GM23338 (cell line): ENCODE data around the gene NAA30.

Experiments used
- CREB1 ChIP-seq: fragments of 250-450 bp; sonication (Bioruptor Pico); IDR thresholded peaks from 2 replicates; pipeline ENCODE4 v1.5.0; 2020; ENCODE audit warnings: low read depth, mild to moderate bottlenecking, moderate library complexity
- EZH2 ChIP-seq: fragments of 200-600 bp; sonication (generic); IDR thresholded peaks from one replicate; pipeline ENCODE4 v1.8.0; 2017; ENCODE audit warnings: antibody characterized with exemption, mild to moderate bottlenecking, low read depth; ENCODE audit not compliant: unreplicated experiment
- EZH2phosphoT487 ChIP-seq: fragments of 200-600 bp; sonication (generic); IDR thresholded peaks from one replicate; pipeline ENCODE4 v1.8.1; 2018; ENCODE audit warnings: antibody characterized with exemption; ENCODE audit not compliant: unreplicated experiment
- JUNB ChIP-seq: IDR thresholded peaks from one replicate; pipeline ENCODE4 v1.6.1; 2016; ENCODE audit warnings: antibody characterized with exemption; ENCODE audit not compliant: unreplicated experiment
- POLR2AphosphoS5 ChIP-seq: IDR thresholded peaks from 2 replicates; pipeline ENCODE4 v1.6.1; 2016; ENCODE audit warnings: antibody characterized with exemption, low read depth
- STAT1 ChIP-seq: IDR thresholded peaks from one replicate; pipeline ENCODE4 v1.6.1; 2016; ENCODE audit warnings: antibody characterized with exemption; ENCODE audit not compliant: unreplicated experiment
- ZNF114 ChIP-seq: fragments of 250-450 bp; sonication (Bioruptor Pico); IDR thresholded peaks from 2 replicates; pipeline ENCODE4 v1.5.0; 2020; ENCODE audit warnings: mild to moderate bottlenecking, moderate library complexity
- ZNF331 ChIP-seq: fragments of 250-450 bp; sonication (Bioruptor Pico); IDR thresholded peaks from 2 replicates; pipeline ENCODE4 v1.5.0; 2020; ENCODE audit warnings: low read depth, mild to moderate bottlenecking, moderate library complexity
- TF ChIP-seq, protein P1 (sequence below): IDR thresholded peaks from one replicate; pipeline ENCODE4 v1.6.1; 2018; ENCODE audit warnings: antibody characterized with exemption; ENCODE audit not compliant: unreplicated experiment
- TF ChIP-seq, protein P2 (sequence below), 2 experiments: fragments of 200-600 bp in 1 of 2; sonication (generic) in 1 of 2; conservative IDR thresholded peaks; 2 replicates each; pipeline versions ENCODE4 v1.5.1 to v1.6.1; 2016 to 2017; ENCODE audit warnings: antibody characterized with exemption in 2 of 2, low read depth in 2 of 2, mild to moderate bottlenecking in 2 of 2, moderate library complexity in 1 of 2
- TF ChIP-seq, protein P3 (sequence below): IDR thresholded peaks from 2 replicates; pipeline ENCODE4 v1.6.1; 2016; ENCODE audit warnings: antibody characterized with exemption

DNA sequence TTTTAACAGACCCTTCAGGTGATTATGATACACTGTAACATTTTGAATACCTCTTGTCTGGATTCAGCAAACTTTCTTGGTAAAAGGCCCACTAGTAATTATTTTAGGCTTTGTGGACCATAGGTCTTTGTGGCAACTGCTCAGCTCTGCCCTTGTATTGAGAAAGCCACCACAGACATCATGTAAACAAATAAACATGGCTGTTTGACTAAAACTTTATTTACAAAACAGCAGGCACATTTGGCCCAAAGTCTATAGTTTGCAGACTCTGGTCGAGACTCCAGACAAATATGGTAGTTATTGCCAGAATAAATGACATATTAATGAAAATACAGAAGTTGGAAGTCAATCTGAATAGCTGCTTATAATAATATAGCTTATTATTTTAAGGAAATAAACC lies 18.2 kb downstream of the NAA30 start:
- TF ChIP-seq, protein P1, sequence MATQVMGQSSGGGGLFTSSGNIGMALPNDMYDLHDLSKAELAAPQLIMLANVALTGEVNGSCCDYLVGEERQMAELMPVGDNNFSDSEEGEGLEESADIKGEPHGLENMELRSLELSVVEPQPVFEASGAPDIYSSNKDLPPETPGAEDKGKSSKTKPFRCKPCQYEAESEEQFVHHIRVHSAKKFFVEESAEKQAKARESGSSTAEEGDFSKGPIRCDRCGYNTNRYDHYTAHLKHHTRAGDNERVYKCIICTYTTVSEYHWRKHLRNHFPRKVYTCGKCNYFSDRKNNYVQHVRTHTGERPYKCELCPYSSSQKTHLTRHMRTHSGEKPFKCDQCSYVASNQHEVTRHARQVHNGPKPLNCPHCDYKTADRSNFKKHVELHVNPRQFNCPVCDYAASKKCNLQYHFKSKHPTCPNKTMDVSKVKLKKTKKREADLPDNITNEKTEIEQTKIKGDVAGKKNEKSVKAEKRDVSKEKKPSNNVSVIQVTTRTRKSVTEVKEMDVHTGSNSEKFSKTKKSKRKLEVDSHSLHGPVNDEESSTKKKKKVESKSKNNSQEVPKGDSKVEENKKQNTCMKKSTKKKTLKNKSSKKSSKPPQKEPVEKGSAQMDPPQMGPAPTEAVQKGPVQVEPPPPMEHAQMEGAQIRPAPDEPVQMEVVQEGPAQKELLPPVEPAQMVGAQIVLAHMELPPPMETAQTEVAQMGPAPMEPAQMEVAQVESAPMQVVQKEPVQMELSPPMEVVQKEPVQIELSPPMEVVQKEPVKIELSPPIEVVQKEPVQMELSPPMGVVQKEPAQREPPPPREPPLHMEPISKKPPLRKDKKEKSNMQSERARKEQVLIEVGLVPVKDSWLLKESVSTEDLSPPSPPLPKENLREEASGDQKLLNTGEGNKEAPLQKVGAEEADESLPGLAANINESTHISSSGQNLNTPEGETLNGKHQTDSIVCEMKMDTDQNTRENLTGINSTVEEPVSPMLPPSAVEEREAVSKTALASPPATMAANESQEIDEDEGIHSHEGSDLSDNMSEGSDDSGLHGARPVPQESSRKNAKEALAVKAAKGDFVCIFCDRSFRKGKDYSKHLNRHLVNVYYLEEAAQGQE: no peak
- TF ChIP-seq, protein P2, sequence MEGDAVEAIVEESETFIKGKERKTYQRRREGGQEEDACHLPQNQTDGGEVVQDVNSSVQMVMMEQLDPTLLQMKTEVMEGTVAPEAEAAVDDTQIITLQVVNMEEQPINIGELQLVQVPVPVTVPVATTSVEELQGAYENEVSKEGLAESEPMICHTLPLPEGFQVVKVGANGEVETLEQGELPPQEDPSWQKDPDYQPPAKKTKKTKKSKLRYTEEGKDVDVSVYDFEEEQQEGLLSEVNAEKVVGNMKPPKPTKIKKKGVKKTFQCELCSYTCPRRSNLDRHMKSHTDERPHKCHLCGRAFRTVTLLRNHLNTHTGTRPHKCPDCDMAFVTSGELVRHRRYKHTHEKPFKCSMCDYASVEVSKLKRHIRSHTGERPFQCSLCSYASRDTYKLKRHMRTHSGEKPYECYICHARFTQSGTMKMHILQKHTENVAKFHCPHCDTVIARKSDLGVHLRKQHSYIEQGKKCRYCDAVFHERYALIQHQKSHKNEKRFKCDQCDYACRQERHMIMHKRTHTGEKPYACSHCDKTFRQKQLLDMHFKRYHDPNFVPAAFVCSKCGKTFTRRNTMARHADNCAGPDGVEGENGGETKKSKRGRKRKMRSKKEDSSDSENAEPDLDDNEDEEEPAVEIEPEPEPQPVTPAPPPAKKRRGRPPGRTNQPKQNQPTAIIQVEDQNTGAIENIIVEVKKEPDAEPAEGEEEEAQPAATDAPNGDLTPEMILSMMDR (conservative IDR thresholded peaks at IDR 0.05; ENCODE audit: low read depth in 2 of 2): no peak
- TF ChIP-seq EZH2phosphoT487: no peak
- TF ChIP-seq CREB1 (CRISPR knock-in tag): no peak
- TF ChIP-seq ZNF331: no peak
- no peak for TF ChIP-seq EZH2
- no peak for TF ChIP-seq POLR2AphosphoS5
- TF ChIP-seq JUNB: no peak
- TF ChIP-seq ZNF114 (CRISPR knock-in tag): no peak
- TF ChIP-seq STAT1: no peak
- TF ChIP-seq, protein P3, sequence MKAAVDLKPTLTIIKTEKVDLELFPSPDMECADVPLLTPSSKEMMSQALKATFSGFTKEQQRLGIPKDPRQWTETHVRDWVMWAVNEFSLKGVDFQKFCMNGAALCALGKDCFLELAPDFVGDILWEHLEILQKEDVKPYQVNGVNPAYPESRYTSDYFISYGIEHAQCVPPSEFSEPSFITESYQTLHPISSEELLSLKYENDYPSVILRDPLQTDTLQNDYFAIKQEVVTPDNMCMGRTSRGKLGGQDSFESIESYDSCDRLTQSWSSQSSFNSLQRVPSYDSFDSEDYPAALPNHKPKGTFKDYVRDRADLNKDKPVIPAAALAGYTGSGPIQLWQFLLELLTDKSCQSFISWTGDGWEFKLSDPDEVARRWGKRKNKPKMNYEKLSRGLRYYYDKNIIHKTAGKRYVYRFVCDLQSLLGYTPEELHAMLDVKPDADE: no peak
